CD14-positive monocyte (primary cell): Measurements from ENCODE around the gene DTNBP1. TPM values are rescaled to one million over a fixed set of nuclear protein-coding genes. Genes with fewer than 3 reads are reported as not detected.

Source experiments
- DNase-seq, 3 donors: peaks; one replicate each; pipeline ENCODE4 v3.0.0-alpha.2; 2011 to 2022
- H2AFZ ChIP-seq: 2 replicates; pipeline ENCODE4 v1.6.0; 2012; ENCODE audit warnings: mild to moderate bottlenecking, low read depth, low read length, inconsistent platforms; ENCODE audit not compliant: insufficient read depth, poor library complexity, severe bottlenecking
- H3K27ac ChIP-seq, 2 donors: 1 replicate in 1 of 2; 2 replicates in 1 of 2; pipeline ENCODE4 v1.5.1; 2012 to 2013; ENCODE audit warnings: low read length in 2 of 2, control low read depth in 1 of 2, inconsistent platforms in 1 of 2, low read depth in 1 of 2, mild to moderate bottlenecking in 1 of 2
- H3K27me3 ChIP-seq, 2 donors: one replicate each; pipeline versions ENCODE4 v1.6.0 to v1.6.1; 2011 to 2013; ENCODE audit warnings: low read length in 2 of 2; ENCODE audit not compliant: control insufficient read depth in 2 of 2, insufficient read depth in 2 of 2
- H3K36me3 ChIP-seq, 2 donors: replicated peaks in 1 of 2; 1 replicate in 1 of 2; 2 replicates in 1 of 2; pipeline versions ENCODE4 v1.5.1 to v1.6.1; 2012 to 2013; ENCODE audit warnings: low read length in 2 of 2, control low read depth in 1 of 2, inconsistent platforms in 1 of 2, mild to moderate bottlenecking in 1 of 2; ENCODE audit not compliant: insufficient read depth in 2 of 2, control insufficient read depth in 1 of 2
- H3K4me1 ChIP-seq, 2 donors: 1 replicate in 1 of 2; 2 replicates in 1 of 2; pipeline versions ENCODE4 v1.5.1 to v1.6.1; 2012 to 2013; ENCODE audit warnings: low read length in 2 of 2, control low read depth in 1 of 2, inconsistent platforms in 1 of 2, mild to moderate bottlenecking in 1 of 2, moderate library complexity in 1 of 2; ENCODE audit not compliant: insufficient read depth in 2 of 2, control insufficient read depth in 1 of 2
- H3K4me2 ChIP-seq: replicated peaks from 2 replicates; pipeline ENCODE3; 2012; ENCODE audit warnings: low read length, moderate library complexity, mild to moderate bottlenecking; ENCODE audit not compliant: poor library complexity, severe bottlenecking; ENCODE audit errors: extremely low read depth
- H3K4me3 ChIP-seq, 3 experiments: fragments of 200-600 bp in 1 of 3; sonication (generic) in 1 of 3; replicated peaks in 1 of 3; 1 replicate in 2 of 3; 2 replicates in 1 of 3; pipeline ENCODE4 v1.5.1; 2011 to 2013; ENCODE audit warnings: low read length in 3 of 3, mild to moderate bottlenecking in 3 of 3, control low read depth in 2 of 3, low read depth in 2 of 3, inconsistent platforms in 1 of 3, moderate library complexity in 1 of 3
- H3K79me2 ChIP-seq: 2 replicates; pipeline ENCODE4 v1.6.0; 2012; ENCODE audit warnings: mild to moderate bottlenecking, control low read depth, inconsistent platforms, low read length, moderate library complexity; ENCODE audit not compliant: insufficient read depth
- H3K9ac ChIP-seq: 2 replicates; pipeline ENCODE4 v1.6.0; 2017; ENCODE audit warnings: low read length, mild to moderate bottlenecking; ENCODE audit not compliant: insufficient read depth, poor library complexity, severe bottlenecking
- H3K9me3 ChIP-seq, 2 donors: replicated peaks in 1 of 2; 1 replicate in 1 of 2; 2 replicates in 1 of 2; pipeline versions ENCODE4 v1.5.1 to v1.6.1; 2012 to 2013; ENCODE audit warnings: low read length in 2 of 2, control low read depth in 1 of 2; ENCODE audit not compliant: control insufficient read depth in 1 of 2, insufficient read depth in 1 of 2
- H4K20me1 ChIP-seq: 2 replicates; pipeline ENCODE4 v1.6.0; 2012; ENCODE audit warnings: mild to moderate bottlenecking, low read length, control low read depth, moderate library complexity; ENCODE audit not compliant: insufficient read depth
- H3K27ac Mint-ChIP-seq, 7 donors: one replicate each; pipeline ENCODE4 v1.8.0; 2020; ENCODE audit warnings: mild to moderate bottlenecking in 7 of 7, mixed read lengths in 7 of 7, moderate library complexity in 6 of 7, inconsistent platforms in 2 of 7
- H3K27me3 Mint-ChIP-seq, 3 donors: one replicate each; pipeline ENCODE4 v1.8.0; 2021 to 2022; ENCODE audit warnings: low read depth in 3 of 3, mild to moderate bottlenecking in 3 of 3, mixed read lengths in 3 of 3, moderate library complexity in 3 of 3, inconsistent platforms in 1 of 3
- H3K36me3 Mint-ChIP-seq, 2 donors: one replicate each; pipeline ENCODE4 v1.8.0; 2020; ENCODE audit warnings: mixed read lengths in 2 of 2, inconsistent platforms in 1 of 2, mild to moderate bottlenecking in 1 of 2
- H3K4me1 Mint-ChIP-seq: one replicate; pipeline ENCODE4 v1.8.0; 2020; ENCODE audit warnings: mild to moderate bottlenecking, mixed read lengths
- H3K4me3 Mint-ChIP-seq, 2 donors: one replicate each; pipeline ENCODE4 v1.8.0; 2020; ENCODE audit warnings: mild to moderate bottlenecking in 2 of 2, mixed read lengths in 2 of 2, moderate library complexity in 1 of 2
- H3K9me3 Mint-ChIP-seq, 7 donors: one replicate each; pipeline ENCODE4 v1.8.0; 2020 to 2022; ENCODE audit warnings: mixed read lengths in 7 of 7, mild to moderate bottlenecking in 6 of 7, moderate library complexity in 6 of 7, inconsistent platforms in 2 of 7
- whole genome bisulfite sequencing: methylation state at CpG from one replicate; pipeline ENCODE4 v1.1.5; 2013; ENCODE audit warnings: missing lambda C conversion rate; ENCODE audit not compliant: insufficient coverage; 5-methylcytosine and 5-hydroxymethylcytosine counted together
- intact Hi-C, 2 donors: fragments of 100-400 bp; cut with micrococcal nuclease; formaldehyde crosslinking; loops; one replicate each; pipeline versions ENCODE4 v1.15.0 to v1.15.1; 2023
- polyA plus RNA-seq, 3 donors: library from polyadenylated mRNA; depleted of rRNA in 1 of 3; unstranded in 2 of 3; stranded (reverse) in 1 of 3; fragments of 300-500 nt in 2 of 3; fragments of >200 nt in 1 of 3; fragmentation: Illumina TruSeq in 2 of 3; gene quantifications; 1 replicate in 2 of 3; 2 replicates in 1 of 3; pipeline ENCODE4 v1.2.3, GENCODE V29; 2012 to 2021
- TF ChIP-seq, protein P1 (sequence below): fragments of 200-600 bp; IDR thresholded peaks from one replicate; pipeline ENCODE4 v1.8.0; 2022; ENCODE audit warnings: antibody characterized with exemption, mild to moderate bottlenecking

The DTNBP1 gene
- polyA plus RNA-seq, 3 donors = 19.7 to 26.9 (median 20.5) TPM

DNA sequence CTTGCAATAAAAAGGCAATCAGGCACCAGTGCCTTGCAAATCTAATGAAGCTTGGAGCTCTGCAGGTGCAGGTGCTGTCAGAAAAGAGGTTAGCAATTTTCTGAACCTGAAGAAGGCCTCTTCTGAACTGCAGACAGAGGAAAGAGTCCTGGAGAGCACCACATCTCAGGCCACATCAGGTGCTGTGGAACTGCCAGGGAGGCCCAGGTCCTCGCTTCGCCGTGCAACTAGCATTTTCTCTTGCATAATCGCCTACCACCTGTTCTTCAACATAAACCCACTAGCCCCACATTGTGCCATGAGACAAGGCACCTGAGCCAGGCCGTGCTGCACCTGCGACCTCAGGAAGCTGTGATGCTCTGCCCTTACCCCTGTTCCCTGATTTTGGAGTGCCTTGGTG is 187.6 kb downstream of the DTNBP1 start:
- intact Hi-C loops = no loop called here
- Mint-ChIP-seq H3K36me3 (peaks cover 56 to 61% of the 10 kb centered on the region in 2 donors), H3K4me1 (peaks cover 51% of the 10 kb centered on the region), H3K9me3 (no peaks in the 10 kb centered on the region), H3K27me3 (no peaks in the 10 kb centered on the region), H3K4me3 (no peak overlapping the region), H3K27ac (peak overlapping the region in 6 of 7 donors; percentile 10 to 87 (median 34))
- TF ChIP-seq, protein P1, sequence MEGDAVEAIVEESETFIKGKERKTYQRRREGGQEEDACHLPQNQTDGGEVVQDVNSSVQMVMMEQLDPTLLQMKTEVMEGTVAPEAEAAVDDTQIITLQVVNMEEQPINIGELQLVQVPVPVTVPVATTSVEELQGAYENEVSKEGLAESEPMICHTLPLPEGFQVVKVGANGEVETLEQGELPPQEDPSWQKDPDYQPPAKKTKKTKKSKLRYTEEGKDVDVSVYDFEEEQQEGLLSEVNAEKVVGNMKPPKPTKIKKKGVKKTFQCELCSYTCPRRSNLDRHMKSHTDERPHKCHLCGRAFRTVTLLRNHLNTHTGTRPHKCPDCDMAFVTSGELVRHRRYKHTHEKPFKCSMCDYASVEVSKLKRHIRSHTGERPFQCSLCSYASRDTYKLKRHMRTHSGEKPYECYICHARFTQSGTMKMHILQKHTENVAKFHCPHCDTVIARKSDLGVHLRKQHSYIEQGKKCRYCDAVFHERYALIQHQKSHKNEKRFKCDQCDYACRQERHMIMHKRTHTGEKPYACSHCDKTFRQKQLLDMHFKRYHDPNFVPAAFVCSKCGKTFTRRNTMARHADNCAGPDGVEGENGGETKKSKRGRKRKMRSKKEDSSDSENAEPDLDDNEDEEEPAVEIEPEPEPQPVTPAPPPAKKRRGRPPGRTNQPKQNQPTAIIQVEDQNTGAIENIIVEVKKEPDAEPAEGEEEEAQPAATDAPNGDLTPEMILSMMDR = no peak
- Histone ChIP-seq H3K9me3 (no peaks in the 10 kb centered on the region), H3K9ac (no peak overlapping the region), H3K4me1 (peaks cover 35 to 36% of the 10 kb centered on the region in 2 donors), H3K27me3 (no peaks in the 10 kb centered on the region), H3K4me3 (no peak overlapping the region), H3K79me2 (peaks cover 89% of the 10 kb centered on the region), H3K27ac (peak overlapping the region in 1 of 2 donors; percentile 87), H2AFZ (no peak overlapping the region), H4K20me1 (peaks cover 100% of the 10 kb centered on the region), H3K36me3 (peaks cover 23 to 82% of the 10 kb centered on the region in 2 donors), H3K4me2 (no peak overlapping the region)
- DNase-seq = no peak
- WGBS = 77% methylated on average over 6 of the region's 6 CpGs

DNA sequence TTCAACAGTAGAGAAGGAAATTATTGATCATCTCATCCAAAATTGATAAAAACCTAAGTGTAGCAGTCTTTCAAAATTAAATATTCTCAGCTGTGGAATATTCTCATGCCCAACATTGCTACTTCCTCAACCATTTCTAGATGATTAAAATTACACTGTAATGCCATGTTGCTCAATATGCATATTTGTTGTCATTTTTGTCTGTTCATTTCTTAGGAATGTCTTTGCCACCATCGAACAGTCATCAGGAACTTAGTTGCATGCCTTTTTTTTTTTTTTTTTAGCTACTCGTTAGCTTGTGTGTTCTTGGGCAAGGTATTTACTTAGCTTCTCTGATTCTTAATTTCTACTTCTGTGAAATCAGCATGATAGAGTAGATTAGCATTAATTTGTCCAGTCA is 188.6 kb downstream of the DTNBP1 start:
- H3K79me2 ChIP-seq = peaks cover 88% of the 10 kb centered on the region
- H3K36me3 ChIP-seq = peaks cover 32 to 84% of the 10 kb centered on the region in 2 donors
- peak; percentile 60 to 83 (median 67) for DNase-seq
- no peaks in the 10 kb centered on the region for H3K9me3 Mint-ChIP-seq
- H3K9me3 ChIP-seq = no peaks in the 10 kb centered on the region
- TF ChIP-seq, protein P1 = no peak
- H3K27me3 Mint-ChIP-seq = no peaks in the 10 kb centered on the region
- WGBS = no CpG with 5 or more reads among the region's 2 CpGs
- H4K20me1 ChIP-seq = peaks cover 94% of the 10 kb centered on the region
- peak overlapping the region; percentile 27 for H3K4me2 ChIP-seq
- intact Hi-C loops = no loop called here
- no peak overlapping the region for H2AFZ ChIP-seq
- peaks cover 31 to 33% of the 10 kb centered on the region in 2 donors for H3K4me1 ChIP-seq
- H3K4me1 Mint-ChIP-seq = peaks cover 43% of the 10 kb centered on the region
- H3K9ac ChIP-seq = no peak overlapping the region
- peaks cover 45 to 53% of the 10 kb centered on the region in 2 donors for H3K36me3 Mint-ChIP-seq
- no peak overlapping the region for H3K4me3 Mint-ChIP-seq
- H3K27ac ChIP-seq = peak overlapping the region; percentile 39 to 87
- H3K27me3 ChIP-seq = no peaks in the 10 kb centered on the region
- H3K4me3 ChIP-seq = no peak overlapping the region
- peak overlapping the region; percentile 79 to 93 (median 89) for H3K27ac Mint-ChIP-seq
